Endothelial cell of umbilical vein (primary cell): ENCODE data around the gene FAM50A. TPM values are rescaled to one million over a fixed set of nuclear protein-coding genes. Genes with fewer than 3 reads are reported as not detected.
A peak's percentile ranks its signal among the peaks of the same experiment; 100 is the strongest.

Experiments
- BruUV-seq: library from RNA; stranded (reverse); fragments of 400-500 nt; replicated peaks from 2 replicates; lab custom pipeline; 2021; lab: Mats Ljungman, UMichigan
- CTCF ChIA-PET: fragments of 300-600, 350-600 bp; sonication (Branson Sonifier 250); formaldehyde crosslinking; loops from one replicate; lab custom pipeline; 2021; ENCODE audit warnings: antibody characterized with exemption, inconsistent platforms; lab: Charles Lee
- POLR2A ChIA-PET: fragments of 300-600, 350-600 bp; sonication (Branson Sonifier 250); formaldehyde crosslinking; loops from one replicate; lab custom pipeline; 2021; ENCODE audit warnings: antibody characterized with exemption, inconsistent platforms; lab: Charles Lee
- DNase-seq: peaks from one replicate; pipeline ENCODE4 v3.0.0-alpha.2; 2011; ENCODE audit warnings: low read depth, low spot score
- FAIRE-seq: peaks from 2 replicates; lab custom pipeline; 2011; peaks lifted over from hg19 to GRCh38; lab: Jason Lieb, UNC
- H2AFZ ChIP-seq: 2 replicates; pipeline ENCODE4 v1.6.0; 2012; ENCODE audit warnings: low read depth, low read length, control low read depth, inconsistent platforms
- H3K27ac ChIP-seq: 2 replicates; pipeline ENCODE4 v1.5.1; 2011; ENCODE audit warnings: low read depth, mild to moderate bottlenecking, control low read depth, low read length, moderate library complexity; ENCODE audit not compliant: insufficient read depth
- H3K27me3 ChIP-seq, 2 experiments: 2 replicates each; pipeline versions ENCODE4 v1.6.0 to v1.6.1; 2011; ENCODE audit warnings: low read length in 2 of 2, mixed read lengths in 1 of 2; ENCODE audit not compliant: control insufficient read depth in 2 of 2, insufficient read depth in 2 of 2
- H3K36me3 ChIP-seq, 2 experiments: 2 replicates in 1 of 2; 3 replicates in 1 of 2; pipeline ENCODE4 v1.5.1; 2011; ENCODE audit warnings: low read length in 2 of 2, mild to moderate bottlenecking in 1 of 2, moderate library complexity in 1 of 2; ENCODE audit not compliant: control insufficient read depth in 2 of 2, insufficient read depth in 2 of 2; ENCODE audit errors: extremely low read depth in 1 of 2
- H3K4me1 ChIP-seq: 3 replicates; pipeline ENCODE4 v1.5.1; 2011; ENCODE audit warnings: mild to moderate bottlenecking, low read length; ENCODE audit not compliant: control insufficient read depth, insufficient read depth; ENCODE audit errors: extremely low read depth
- H3K4me2 ChIP-seq: 2 replicates; pipeline ENCODE4 v1.6.1; 2011; ENCODE audit warnings: low read length, control low read depth, mixed read lengths; ENCODE audit not compliant: insufficient read depth
- H3K4me3 ChIP-seq, 3 experiments: fragments of 200-600 bp in 1 of 3; sonication (generic), shearing (Covaris generic) in 1 of 3; replicated peaks in 1 of 3; 2 replicates each; pipeline ENCODE4 v1.5.1; 2011 to 2016; ENCODE audit warnings: control low read depth in 3 of 3, low read length in 3 of 3, mild to moderate bottlenecking in 2 of 3, inconsistent platforms in 1 of 3, low read depth in 1 of 3, moderate library complexity in 1 of 3; ENCODE audit not compliant: insufficient read depth in 1 of 3
- H3K79me2 ChIP-seq: 2 replicates; pipeline ENCODE4 v1.6.0; 2012; ENCODE audit warnings: low read length, inconsistent platforms; ENCODE audit not compliant: control insufficient read depth, insufficient read depth
- H3K9ac ChIP-seq: replicated peaks from 2 replicates; pipeline ENCODE3; 2011; ENCODE audit warnings: low read length, control low read depth; ENCODE audit not compliant: insufficient read depth; ENCODE audit errors: extremely low read depth
- H3K9me1 ChIP-seq: replicated peaks from 3 replicates; pipeline ENCODE4 v1.6.0; 2011; ENCODE audit warnings: mild to moderate bottlenecking, low read length; ENCODE audit not compliant: control insufficient read depth, insufficient read depth; ENCODE audit errors: extremely low read depth
- H3K9me3 ChIP-seq: replicated peaks from 2 replicates; pipeline ENCODE4 v1.5.1; 2012; ENCODE audit warnings: low read length, inconsistent platforms; ENCODE audit not compliant: control insufficient read depth, insufficient read depth
- H4K20me1 ChIP-seq: replicated peaks from 2 replicates; pipeline ENCODE3; 2011; ENCODE audit warnings: mild to moderate bottlenecking, low read length; ENCODE audit not compliant: control insufficient read depth, insufficient read depth; ENCODE audit errors: extremely low read depth
- CTCF ChIP-seq, 2 donors: IDR thresholded peaks; 1 replicate in 1 of 2; 2 replicates in 1 of 2; pipeline ENCODE4 v1.5.1; 2011; ENCODE audit warnings: low read length in 2 of 2, mild to moderate bottlenecking in 2 of 2, moderate library complexity in 2 of 2, control low read depth in 1 of 2, inconsistent platforms in 1 of 2, low read depth in 1 of 2; ENCODE audit not compliant: insufficient read depth in 1 of 2; ENCODE audit errors: extremely low read depth in 1 of 2
- EZH2 ChIP-seq: IDR thresholded peaks from 2 replicates; pipeline ENCODE4 v1.6.1; 2012; ENCODE audit warnings: borderline replicate concordance, low read depth, mild to moderate bottlenecking, moderate library complexity, low read length, inconsistent platforms; ENCODE audit not compliant: severe bottlenecking
- FOS ChIP-seq: IDR thresholded peaks from 2 replicates; pipeline ENCODE4 v1.6.1; 2011; ENCODE audit warnings: mild to moderate bottlenecking, low read length, moderate library complexity, borderline replicate concordance; ENCODE audit not compliant: insufficient read depth
- GATA2 ChIP-seq: IDR thresholded peaks from 2 replicates; pipeline ENCODE4 v1.7.0; 2011; ENCODE audit warnings: low read depth, mild to moderate bottlenecking, moderate library complexity, mixed read lengths, low read length; ENCODE audit not compliant: insufficient read length, insufficient read depth
- JUN ChIP-seq: IDR thresholded peaks from 2 replicates; pipeline ENCODE4 v1.6.1; 2011; ENCODE audit warnings: borderline replicate concordance, low read depth; ENCODE audit not compliant: insufficient read length, insufficient read depth
- MAX ChIP-seq: IDR thresholded peaks from 2 replicates; pipeline ENCODE4 v1.6.1; 2011; ENCODE audit not compliant: insufficient read depth, insufficient read length
- MYC ChIP-seq: IDR thresholded peaks from one replicate; pipeline ENCODE4 v1.6.1; 2011; ENCODE audit warnings: mild to moderate bottlenecking, low read depth, low read length
- POLR2A ChIP-seq: IDR thresholded peaks from 2 replicates; pipeline ENCODE4 v1.6.1; 2012; ENCODE audit warnings: low read depth, mild to moderate bottlenecking, control low read depth, low read length
- POLR2AphosphoS5 ChIP-seq: IDR thresholded peaks from 2 replicates; pipeline ENCODE4 v1.6.1; 2012; ENCODE audit warnings: low read depth, mild to moderate bottlenecking, control low read depth, low read length, moderate library complexity; ENCODE audit not compliant: insufficient read depth
- dilution Hi-C: fragments of 300-500 bp; cut with MboI; formaldehyde crosslinking; loops from one replicate; pipeline ENCODE4 v1.15.0; 2019; ENCODE audit warnings: low sequenced_read_pairs; ENCODE audit not compliant: extremely low pct_ligation_motif_present
- intact Hi-C: fragments of 100-400 bp; cut with micrococcal nuclease; formaldehyde crosslinking; loops from one replicate; pipeline ENCODE4 v1.10.0; 2022
- polyA plus RNA-seq, 4 experiments: library from polyadenylated mRNA; depleted of rRNA in 3 of 4; stranded (reverse) in 3 of 4; unstranded in 1 of 4; fragments of >200 nt; gene quantifications; 2 replicates each; pipeline versions ENCODE4 v1.2.1 to v1.2.3, GENCODE V29; 2011 to 2012; ENCODE audit warnings: missing spikeins in 1 of 4
- total RNA-seq: library from RNA; stranded (reverse); gene quantifications from 2 replicates; pipeline ENCODE4 v1.2.3, GENCODE V29; 2021

Gene FAM50A
- total and polyA plus RNA-seq, 2 donors (not counting 3 experiments of a cell fraction or from before 2014, with no cell fraction given): 75.9 to 123 TPM

- H3K27me3 ChIP-seq: no peaks in the 10 kb centered on the region
- no peak overlapping the region for H2AFZ ChIP-seq
- ChIA-PET POLR2A (interaction anchor here (1.0 to 1.5 kb wide), 4 partner anchors 11 to 29 kb away, joined by 3 to 7 read pairs (median 4); no protein-coding TSS in a partner anchor), CTCF (interaction anchor here (0.7 to 2.1 kb wide), 7 partner anchors 10 to 60 kb away, joined by 3 to 6 read pairs (median 4); partner anchors contain the start of genes DNASE1L1, EMD, FAM50A and TAFAZZIN)
- DNase-seq (peak; percentile 81), FAIRE-seq (peak; percentile 28)
- H3K27ac ChIP-seq: peak overlapping the region; percentile 74
- peak overlapping the region; percentile 95 for H3K9ac ChIP-seq
- no peaks in the 10 kb centered on the region for H4K20me1 ChIP-seq
- peak; percentile 62 to 76 for TF ChIP-seq CTCF (IDR thresholded peaks at IDR 0.05; ENCODE audit: extremely low read depth in 1 of 2, insufficient read depth in 1 of 2, low read depth in 1 of 2, low read length in 2 of 2)
- no peak for TF ChIP-seq POLR2AphosphoS5
- no peak for TF ChIP-seq FOS
- no peak for TF ChIP-seq GATA2
- no peak for TF ChIP-seq POLR2A
- TF ChIP-seq JUN: no peak
- peak; percentile 86 for TF ChIP-seq MYC
- TF ChIP-seq EZH2: no peak
- TF ChIP-seq MAX: peak; percentile 76
- dilution Hi-C loops (no loop called here), intact Hi-C loops (no loop called here)
- no peaks in the 10 kb centered on the region for H3K9me3 ChIP-seq
- no peaks in the 10 kb centered on the region for H3K9me1 ChIP-seq
- peak overlapping the region; percentile 82 for H3K4me2 ChIP-seq
- H3K79me2 ChIP-seq: peaks cover 20% of the 10 kb centered on the region
- peak overlapping the region; percentile 29 to 86 (median 66) for H3K4me3 ChIP-seq
- TSS peak; percentile 66 for BruUV-seq
- peaks cover 8% of the 10 kb centered on the region for H3K4me1 ChIP-seq
- peaks cover 15 to 18% of the 10 kb centered on the region in 2 experiments for H3K36me3 ChIP-seq
These were observed 45.0 kb upstream of the FAM50A start for GRCh38 chrX:154398668-154399526.
